C1 segment of cervical spinal cord (tissue), 14 donors: ENCODE data around the gene GPRC5A.
A peak's percentile ranks its signal among the peaks of the same experiment; 100 is the strongest.

Source experiments
- DNase-seq, 14 donors: peaks; one replicate each; lab custom pipeline; 2025; lab: John Stamatoyannopoulos, UW

GPRC5A gene

DNA sequence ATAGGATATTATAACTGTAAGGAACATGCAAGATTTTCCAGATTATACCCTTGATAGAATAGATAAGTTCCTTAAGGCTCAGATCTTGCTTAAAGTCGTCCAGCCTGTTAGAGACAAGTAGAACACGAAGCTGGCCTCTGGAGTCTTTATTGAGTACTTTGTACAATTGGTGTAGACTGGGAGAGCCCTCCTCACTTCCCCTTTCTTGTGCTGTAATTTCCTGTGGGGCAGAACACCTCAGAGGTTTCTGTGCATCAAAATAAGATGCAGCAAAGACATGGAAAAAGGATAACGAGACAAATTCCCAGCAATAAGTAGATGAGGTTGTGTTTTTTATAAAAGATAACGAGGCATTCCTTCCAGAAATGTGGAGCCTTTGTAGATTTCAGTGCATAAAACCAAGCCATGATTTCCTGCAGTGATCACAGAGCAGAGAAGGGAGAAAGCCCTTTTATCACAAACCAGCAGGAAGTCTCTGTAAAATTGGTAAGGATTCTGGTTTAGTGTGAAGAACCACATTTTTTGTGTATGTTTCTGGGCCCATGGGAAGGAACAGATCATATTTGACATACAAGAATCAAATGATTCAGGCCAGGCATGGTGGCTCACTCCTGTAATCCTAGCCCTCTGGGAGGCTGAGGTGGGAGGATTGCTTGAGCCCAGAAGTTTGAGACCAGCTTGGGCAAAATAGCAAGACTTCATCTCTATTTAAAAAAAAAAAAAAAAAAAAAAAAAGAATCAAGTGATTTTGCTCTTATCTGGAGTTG lies 18.0 kb downstream of the GPRC5A start:
- no peak for DNase-seq

DNA sequence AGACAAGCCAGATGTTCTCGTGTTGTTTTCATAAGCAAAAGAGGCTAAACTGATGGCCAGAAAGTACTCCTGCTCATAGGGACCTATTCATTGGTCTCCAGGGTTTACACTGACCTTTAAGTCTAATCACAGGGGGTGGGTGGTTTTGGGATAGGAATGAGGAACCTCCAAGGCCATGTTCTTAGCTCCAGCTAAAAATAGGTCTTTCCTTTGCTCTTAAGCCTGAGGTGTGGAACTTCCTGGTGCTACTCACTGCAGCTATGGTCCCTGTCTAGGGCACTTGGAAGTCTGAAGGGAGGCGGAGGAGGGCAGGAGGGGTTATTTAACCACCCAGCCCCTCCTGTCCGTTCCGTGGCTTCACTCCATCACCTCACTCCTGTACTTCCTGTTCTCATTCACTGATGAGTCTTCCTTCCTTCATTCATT lies 18.6 kb downstream of the GPRC5A start:
- no peak for DNase-seq

DNA sequence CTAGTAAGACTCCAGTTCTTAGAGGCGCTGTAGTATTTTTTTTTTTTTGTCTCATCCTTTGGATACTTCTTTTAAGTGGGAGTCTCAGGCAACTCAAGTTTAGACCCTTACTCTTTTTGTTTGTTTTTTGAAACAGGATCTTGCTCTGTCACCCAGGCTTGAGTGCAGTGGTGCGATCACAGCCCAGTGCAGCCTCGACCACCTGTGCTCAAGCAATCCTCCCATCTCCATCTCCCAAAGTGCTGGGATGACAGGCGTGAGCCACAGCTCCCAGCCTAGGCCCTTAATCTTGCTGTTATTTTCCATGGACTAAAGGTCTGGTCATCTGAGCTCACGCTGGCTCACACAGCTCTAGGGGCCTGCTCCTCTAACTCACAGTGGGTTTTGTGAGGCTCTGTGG lies 21.3 kb downstream of the GPRC5A start:
- no peak for DNase-seq

DNA sequence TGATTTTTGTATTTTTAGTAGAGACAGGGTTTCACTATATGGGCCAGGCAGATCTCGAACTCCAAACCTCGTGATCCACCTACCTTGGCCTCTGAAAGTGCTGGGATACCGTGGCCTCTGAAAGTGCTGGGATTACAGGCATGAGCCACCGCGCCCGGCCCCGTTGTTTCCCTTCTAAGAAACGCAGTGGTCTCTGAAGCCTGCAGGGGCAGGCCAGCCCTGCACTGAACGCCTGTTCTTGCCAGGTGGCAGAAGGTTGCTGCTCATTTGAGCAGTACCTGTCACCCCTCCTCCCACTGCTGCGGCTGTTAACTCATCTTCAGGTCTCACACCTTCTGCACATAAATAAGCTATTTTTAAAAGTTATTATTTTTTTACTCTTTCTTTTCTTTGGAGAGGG lies 24.3 kb downstream of the GPRC5A start:
- no peak for DNase-seq

DNA sequence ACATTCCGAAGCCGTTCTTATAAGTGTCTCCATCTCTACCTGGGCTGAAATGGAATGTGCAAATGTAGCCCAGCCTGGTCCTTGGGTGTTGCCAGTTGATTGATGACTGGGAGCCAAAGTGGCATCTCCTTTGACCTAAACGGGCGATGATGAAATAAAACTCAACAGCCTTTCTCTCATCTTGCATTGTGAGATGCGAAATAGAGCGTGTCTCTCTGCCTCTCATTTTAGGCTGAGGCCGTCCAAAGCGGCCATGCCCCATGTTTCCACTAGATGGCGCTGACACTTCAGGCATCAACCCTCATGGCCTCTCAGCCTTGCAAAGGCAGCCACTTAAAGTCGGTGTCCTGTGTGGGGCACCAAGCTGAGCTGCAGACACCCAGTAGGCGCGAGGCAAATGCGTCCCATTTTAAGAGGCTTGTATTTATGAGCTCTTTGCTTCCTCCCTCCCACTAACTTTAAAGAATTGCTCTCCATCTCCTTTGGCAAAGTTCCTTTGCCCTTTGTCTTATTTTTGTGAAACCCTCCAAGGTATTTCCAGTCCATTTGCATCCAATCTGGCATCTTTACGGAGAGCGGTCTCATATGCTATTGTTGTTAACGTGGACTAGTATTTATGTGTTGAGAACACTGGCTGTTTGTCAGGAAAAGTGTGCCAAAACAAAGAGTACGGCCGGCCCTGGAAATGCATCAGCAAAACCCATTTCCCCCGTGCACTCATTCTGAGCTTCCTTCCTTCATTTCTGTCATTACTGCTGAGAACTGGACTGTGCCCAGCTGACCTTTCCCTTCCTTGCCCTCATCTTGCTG lies 25.0 kb downstream of the GPRC5A start:
- DNase-seq, result peak in 13 of 14 donors; percentile 34 to 87 (median 77)

DNA sequence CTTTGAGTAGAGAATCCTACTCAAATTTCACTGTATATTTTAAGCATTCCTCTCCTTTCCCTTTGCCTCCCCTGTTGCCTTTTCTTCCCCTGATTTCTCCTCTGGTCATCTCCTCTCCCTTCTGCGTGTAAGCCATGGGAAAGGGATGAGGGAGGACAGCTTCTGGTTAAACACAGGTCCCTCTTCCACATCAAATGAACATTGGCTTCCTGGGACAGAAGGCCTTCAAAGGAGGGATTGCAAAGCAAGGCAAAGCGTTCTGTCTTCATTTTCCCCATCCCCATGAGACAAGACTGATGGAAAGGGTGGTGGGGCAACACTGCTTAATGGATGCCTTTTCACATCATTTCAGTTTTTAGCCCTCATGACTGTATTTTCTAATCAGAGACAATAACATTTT lies 26.2 kb downstream of the GPRC5A start:
- no peak for DNase-seq

DNA sequence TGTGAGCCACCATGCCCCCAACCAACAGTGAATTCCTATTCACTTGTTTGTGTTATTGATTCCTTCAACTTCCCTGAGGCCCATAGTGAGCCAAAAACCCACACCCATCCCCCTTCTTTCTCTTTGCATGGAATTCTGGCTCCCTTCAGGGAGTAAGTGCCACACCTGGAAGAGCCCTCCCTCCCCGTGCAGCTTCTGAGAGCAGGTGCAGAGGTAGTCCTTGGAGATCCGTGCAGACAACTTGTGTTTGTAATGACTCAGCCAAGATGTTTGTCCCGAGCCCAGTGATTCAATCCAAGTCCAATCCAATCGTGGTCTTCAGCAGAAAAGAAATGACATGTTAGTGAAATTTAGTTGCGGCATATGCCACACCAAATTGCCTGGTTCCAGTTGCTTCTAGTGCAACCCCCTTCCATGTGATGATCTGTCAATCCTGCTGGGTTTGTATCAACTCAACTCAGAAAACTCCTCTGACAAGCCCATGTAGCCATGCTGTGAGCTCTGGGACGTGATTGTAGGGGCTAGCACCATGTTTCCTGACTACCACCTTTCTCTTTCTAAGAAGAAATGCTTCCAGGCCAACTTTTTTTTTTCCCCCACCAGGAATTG lies 27.5 kb downstream of the GPRC5A start:
- no peak for DNase-seq

DNA sequence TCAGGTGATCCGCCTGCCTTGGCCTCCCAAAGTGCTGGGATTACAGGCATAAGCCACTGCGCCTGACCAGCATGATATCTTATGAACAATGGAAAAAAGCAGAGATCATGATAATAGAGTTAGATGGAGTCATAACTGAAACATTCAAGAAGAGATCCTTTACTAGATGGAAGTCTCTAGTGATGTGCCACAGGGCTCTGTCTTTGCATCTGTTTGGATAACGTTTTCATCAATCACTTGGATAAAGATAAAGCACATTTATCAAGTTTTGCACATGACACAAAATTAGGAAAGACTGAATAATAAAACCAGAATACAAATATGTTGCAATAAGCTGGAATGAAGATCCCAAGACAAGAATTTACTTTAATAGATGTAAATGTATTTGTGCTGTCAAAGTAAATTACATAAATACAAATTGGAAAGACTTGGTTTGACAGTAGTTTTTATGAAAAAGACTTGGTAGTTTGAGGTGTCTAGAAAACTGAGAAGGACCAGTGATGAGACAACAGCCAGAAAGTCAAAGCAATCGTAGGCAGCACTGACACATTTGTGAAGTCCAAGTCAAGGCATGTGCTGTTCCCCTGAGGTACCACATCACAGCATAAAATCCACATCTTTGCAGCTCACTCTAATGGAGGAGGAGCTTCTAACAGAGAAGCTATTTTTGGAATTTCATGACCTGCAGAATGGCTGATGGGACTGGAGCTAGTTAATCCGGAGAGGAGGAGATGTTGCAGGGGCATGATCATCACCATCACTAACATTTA lies 28.5 kb downstream of the GPRC5A start:
- DNase-seq, result no peak

DNA sequence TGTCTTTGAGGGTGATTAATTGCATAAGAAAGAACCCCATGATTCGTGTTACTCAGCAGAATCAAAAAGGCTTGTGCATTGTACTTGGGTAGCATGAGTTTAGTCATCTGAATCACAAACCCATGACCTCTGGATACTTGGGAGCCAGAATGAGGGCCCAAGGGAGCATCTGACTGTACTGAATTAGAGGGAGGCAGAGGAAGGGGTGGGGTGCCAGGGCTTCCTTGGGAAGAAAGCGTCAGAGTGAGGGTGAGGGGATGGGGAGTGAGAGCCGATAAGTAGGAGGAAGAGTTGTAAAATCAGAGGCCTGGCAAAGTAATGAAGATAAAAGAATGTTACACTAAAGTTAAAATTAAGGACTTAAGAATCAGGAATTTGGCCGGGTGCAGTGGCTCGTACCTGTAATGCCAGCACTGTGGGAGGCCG lies 30.8 kb downstream of the GPRC5A start:
- DNase-seq, result peak in 1 of 14 donors; percentile 8

DNA sequence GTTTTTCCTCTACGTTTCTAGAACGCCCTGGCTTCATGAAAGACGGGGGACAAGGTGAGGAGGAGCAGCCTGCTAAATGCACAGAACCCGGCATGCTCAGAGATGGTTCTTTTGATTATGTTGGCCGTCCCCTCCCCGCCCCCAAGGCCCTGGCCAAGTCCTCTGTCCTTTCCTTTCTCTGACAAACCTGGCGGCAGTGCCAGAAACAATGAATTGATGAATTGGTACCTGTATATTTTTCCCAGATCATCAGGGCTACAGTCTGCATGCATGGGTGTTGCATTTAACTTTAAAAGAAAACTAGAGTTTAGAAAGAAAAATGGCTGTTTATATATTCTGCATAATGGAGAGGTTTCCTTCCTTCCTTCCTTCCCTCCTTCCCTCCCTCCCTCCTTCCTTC lies 31.6 kb downstream of the GPRC5A start:
- DNase-seq, result no peak

DNA sequence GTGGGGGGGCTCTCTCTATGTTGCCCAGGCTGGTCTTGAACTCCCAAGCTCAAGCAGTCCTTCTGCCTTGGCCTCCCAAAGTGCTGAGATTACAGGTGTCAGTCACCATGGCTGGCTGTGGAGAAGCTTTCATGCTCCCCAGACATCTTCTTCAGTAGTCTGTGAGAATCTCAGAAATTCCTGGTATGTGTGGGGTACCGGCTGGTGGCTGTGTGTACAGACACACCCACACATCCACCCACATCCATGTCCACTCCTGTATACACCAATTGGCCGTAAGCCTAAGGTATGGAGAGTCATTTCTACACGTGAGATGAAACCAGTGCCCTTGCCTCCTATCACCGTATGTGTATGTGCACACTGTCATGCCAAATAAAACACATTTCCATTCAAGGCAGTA lies 32.8 kb downstream of the GPRC5A start:
- no peak for DNase-seq

DNA sequence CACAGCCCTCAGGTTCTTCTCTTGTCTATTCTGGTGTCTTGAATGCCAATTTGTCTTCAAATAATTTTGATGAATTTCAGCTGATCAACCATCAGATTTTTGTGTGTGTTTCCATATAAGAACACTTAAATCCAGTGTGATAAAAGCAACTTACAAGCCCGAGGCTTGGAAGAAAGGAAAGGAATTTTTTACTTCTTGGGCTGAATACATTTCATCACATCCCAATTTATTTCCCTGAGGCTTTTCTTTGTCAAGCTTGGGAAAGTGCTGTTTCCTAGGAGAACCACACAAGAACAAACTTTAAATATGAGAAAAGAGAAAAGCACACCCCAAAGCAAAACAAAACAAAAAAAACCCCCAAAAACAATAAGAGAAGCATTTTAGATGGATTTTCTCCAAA lies 34.0 kb downstream of the GPRC5A start:
- no peak for DNase-seq

DNA sequence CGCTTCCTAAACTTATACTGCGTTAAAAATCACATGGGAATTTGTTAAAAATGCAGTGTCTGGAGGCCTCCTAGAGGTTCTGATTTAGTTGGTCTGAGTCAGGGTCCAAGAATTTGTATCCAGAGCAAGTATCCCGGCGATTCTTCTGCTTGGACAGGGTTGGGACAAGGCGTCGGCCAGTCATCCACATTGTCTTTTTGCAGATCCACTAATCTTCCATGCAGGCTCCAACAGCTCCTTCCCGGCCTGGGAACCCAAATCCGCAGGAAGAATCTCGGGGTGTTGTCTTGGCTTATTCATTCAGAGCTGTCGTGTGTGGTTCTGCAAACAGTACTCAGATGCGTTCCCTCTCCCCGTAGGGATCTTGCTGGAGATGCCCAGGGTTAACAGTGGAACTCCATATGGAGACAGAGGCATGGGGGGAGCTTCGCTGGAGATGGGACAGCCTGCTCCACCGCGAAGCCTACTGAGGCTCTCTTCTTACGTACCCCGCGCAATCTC lies 35.3 kb downstream of the GPRC5A start:
- DNase-seq, result no peak

DNA sequence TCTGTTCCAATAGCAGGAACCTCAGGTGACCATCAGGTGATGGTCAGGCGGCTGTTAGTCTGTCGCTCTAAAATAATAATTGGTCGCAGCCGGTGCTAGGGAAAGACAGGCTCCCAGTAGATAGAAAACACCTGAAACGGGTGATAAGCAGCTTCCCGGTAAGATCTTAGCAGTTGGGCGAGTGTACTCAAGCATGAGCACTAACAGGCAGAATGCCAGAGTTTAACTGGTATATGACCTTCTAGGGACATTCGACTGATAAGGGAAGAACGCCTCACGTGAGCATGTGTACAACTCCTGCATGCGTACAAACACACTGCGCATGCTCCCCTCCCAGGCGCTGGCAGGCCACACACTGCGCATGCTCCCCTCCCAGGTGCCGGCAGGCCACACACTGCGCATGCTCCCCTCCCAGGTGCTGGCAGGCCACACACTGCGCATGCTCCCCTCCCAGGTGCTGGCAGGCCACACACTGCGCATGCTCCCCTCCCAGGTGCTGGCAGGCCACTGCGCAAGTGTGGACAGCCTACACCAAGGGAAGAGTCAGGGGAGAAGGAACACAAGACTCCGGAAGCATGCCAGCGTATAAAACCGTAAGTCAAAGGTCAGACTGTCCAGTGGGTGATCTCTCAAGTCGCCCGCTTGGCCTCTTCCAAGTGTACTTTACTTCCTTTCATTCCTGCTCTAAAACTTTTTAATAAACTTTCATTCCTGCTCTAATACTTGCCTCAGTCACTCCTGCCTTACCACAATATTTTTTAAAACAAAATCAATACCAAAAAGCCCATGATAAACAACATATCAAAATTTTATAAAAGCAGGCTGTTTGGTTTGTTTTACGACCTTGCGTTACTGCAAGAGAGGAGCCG lies 36.1 kb downstream of the GPRC5A start:
- DNase-seq, result no peak

DNA sequence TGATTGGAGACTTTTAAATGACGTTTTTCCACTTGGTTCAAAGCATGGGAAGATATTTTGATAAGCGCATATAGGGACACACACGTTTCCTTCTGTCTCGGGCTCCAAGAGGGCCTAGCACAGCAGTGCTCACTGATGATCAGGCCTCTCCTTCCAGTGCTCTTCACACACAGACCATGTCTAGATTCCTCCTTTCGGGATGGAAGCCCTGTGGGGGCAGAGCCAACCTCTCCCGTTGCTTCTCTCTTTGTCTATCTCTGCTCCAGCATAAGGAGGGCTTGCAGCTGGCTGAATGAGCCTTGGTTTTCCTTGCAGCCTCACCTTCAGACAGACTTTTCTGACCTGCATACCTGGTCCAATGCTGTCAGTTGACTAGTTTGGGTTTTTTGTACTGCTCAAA lies 38.3 kb downstream of the GPRC5A start:
- no peak for DNase-seq

DNA sequence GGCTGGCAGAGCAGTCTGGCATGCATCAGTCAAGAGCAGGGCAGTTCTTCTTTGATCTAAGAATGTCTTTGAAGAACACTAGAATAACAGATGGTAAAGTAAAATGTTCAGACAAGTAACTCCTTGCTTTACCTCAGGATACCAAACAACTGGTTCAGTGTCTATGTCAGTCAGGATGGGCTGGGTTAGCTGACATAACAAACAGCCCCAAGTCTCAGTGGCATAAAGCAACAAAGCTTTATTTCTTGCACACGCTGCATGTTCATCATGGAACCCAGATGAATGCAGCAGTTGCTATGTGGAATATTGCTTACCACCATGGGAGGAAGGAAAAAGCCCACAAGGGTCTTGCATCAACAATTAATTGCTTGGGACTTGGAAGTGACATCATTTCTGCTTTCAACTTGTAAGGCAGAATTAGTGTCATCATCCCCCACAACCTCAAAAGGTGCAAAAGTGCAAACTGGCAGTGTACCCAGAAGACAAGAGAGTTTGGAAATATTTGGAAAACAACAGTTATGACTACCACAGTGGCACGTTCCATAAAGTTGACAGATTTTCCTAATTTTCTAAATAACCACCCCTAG lies 39.4 kb downstream of the GPRC5A start:
- DNase-seq, result no peak

DNA sequence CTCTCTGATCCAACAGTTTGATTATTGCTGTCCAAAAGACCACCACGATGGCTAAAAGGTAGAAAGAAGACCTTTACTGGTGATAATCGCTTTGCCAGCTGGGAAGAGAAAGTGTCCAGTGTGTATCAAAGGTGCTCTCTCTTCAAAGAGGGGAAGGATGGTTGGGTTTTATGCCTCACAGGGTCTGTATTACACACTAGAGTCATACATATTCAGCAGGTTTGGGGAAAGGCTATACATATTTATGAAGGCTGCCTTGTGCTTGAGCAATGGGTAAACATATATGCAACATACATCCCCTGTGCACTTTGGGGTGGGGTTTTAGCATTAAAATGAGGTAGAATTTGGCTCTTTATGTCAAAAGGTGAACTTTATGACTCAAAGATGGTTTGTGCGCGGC lies 42.4 kb downstream of the GPRC5A start:
- no peak for DNase-seq

DNA sequence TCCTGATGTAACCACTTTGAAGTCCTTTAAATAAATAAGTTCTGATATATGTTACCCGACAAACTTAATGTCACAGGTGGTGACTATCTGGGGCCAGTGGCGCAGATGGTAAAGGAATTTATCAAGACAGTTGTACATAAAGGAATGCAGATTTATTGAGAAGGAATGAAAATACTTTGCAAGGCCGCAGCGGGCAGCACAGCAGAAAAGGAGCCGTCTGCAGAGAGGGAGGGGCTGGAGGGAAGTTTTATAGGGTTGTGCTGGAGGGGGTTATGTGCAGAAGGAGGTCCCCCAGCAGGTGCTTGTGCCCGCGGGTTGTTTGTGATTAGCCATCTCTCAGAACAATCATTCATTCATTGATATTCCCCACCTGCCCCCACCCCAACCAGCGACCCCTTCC lies 43.2 kb downstream of the GPRC5A start:
- DNase-seq, result no peak

DNA sequence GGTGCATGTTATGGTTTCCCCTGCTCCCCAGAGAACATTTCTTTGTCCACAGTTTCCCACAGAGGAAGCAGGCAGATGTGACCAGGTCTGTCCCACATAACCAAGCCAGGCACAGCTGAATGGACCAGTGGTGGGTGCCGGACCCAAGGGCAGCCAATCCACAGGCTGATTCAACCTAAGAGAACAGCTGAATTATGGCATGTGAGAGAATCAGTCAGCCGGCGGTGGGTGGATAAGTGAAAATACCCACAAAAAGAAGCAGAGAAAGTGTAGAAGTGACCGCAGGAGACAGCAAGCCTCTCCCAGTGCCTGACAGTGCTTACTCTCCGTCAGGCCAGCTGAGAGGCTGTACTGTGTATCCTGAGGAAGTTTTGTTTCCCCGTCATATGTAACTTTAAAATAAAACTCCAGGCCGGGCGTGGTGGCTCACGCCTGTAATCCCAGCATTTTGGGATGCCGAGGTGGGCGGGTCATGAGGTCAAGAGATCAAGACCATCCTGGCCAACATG lies 45.7 kb downstream of the GPRC5A start:
- DNase-seq, result no peak

DNA sequence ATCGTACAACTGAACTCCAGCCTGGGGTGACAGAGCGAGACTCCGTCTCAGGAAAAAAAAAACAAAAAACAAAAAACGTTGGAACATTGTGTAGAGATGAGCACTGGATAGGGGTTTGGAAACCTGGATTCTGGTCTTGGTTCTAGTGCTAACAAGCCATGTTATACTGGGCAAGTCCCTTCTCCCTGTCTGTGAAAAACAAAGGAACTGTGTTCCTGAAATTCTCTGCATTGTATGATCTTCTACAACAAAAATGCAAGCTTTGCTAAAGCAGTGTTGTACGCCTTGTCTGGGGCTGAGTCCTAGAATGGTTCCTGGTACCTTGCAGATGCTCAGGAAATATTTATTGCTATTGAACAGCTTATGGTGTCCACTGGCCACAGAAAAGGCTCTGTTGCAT lies 47.2 kb downstream of the GPRC5A start:
- DNase-seq, result no peak
